Fibroblast of lung (primary cell): ENCODE data around the gene DOCK8.

Experiments
- CTCF ChIP-seq, 2 donors: IDR thresholded peaks in 1 of 2; conservative IDR thresholded peaks in 1 of 2; 1 replicate in 1 of 2; 2 replicates in 1 of 2; pipeline ENCODE4 v1.5.1; 2011 to 2012; ENCODE audit warnings: low read length in 2 of 2, control low read depth in 1 of 2, inconsistent platforms in 1 of 2, low read depth in 1 of 2, mild to moderate bottlenecking in 1 of 2
- EZH2 ChIP-seq: IDR thresholded peaks from 2 replicates; pipeline ENCODE4 v1.5.1; 2012; ENCODE audit warnings: low read length, control low read depth, mild to moderate bottlenecking; ENCODE audit errors: missing control alignments

- TF ChIP-seq CTCF (conservative IDR thresholded peaks at IDR 0.05 in 1 of 2, IDR thresholded peaks at IDR 0.05 in 1 of 2; ENCODE audit: low read depth in 1 of 2, low read length in 2 of 2) (no peak), EZH2 (no peak)
Measured at GRCh38 chr9:353077-353476, 138.4 kb downstream of the DOCK8 start.
